T-helper 1 cell treated with Interleukin-12 subunit alpha and Interleukin-12 subunit beta and Interleukin-4 antibody, amounts not matched to agents 30 μg/mL and 1 μg/mL, for 36 hours (primary cell): ENCODE results near the gene TNNI3K.

Experiments
- H3K27ac Mint-ChIP-seq: one replicate; pipeline ENCODE4 v1.8.0; 2021; ENCODE audit warnings: mild to moderate bottlenecking, mixed read lengths
- H3K27me3 Mint-ChIP-seq: one replicate; pipeline ENCODE4 v1.8.0; 2021; ENCODE audit warnings: low read depth, mixed read lengths
- H3K36me3 Mint-ChIP-seq: one replicate; pipeline ENCODE4 v1.8.0; 2021; ENCODE audit warnings: low read depth, mixed read lengths
- H3K4me1 Mint-ChIP-seq: one replicate; pipeline ENCODE4 v1.8.0; 2021; ENCODE audit warnings: low read depth, mixed read lengths
- H3K4me3 Mint-ChIP-seq: one replicate; pipeline ENCODE4 v1.8.0; 2021; ENCODE audit warnings: mild to moderate bottlenecking, moderate library complexity, mixed read lengths
- H3K9me3 Mint-ChIP-seq: one replicate; pipeline ENCODE4 v1.8.0; 2021; ENCODE audit warnings: mixed read lengths

TNNI3K gene

GRCh38 chr1:74334147-74334546, 99.0 kb downstream of the TNNI3K start:
- Mint-ChIP-seq H3K4me1 (no peaks in the 10 kb centered on the region), H3K9me3 (peaks cover 2% of the 10 kb centered on the region), H3K36me3 (no peaks in the 10 kb centered on the region), H3K4me3 (no peak overlapping the region), H3K27ac (no peak overlapping the region), H3K27me3 (no peaks in the 10 kb centered on the region)

GRCh38 chr1:74340656-74341055, 105.5 kb downstream of the TNNI3K start:
- Mint-ChIP-seq H3K4me1 (no peaks in the 10 kb centered on the region), H3K9me3 (peaks cover 2% of the 10 kb centered on the region), H3K27ac (no peak overlapping the region), H3K36me3 (no peaks in the 10 kb centered on the region), H3K4me3 (no peak overlapping the region), H3K27me3 (no peaks in the 10 kb centered on the region)

- Mint-ChIP-seq H3K4me3 (no peak overlapping the region), H3K36me3 (no peaks in the 10 kb centered on the region), H3K9me3 (peaks cover 2% of the 10 kb centered on the region), H3K27me3 (no peaks in the 10 kb centered on the region), H3K27ac (no peak overlapping the region), H3K4me1 (no peaks in the 10 kb centered on the region)
These were observed 106.6 kb downstream of the TNNI3K start for GRCh38 chr1:74341702-74342339.

- Mint-ChIP-seq H3K9me3 (peaks cover 2% of the 10 kb centered on the region), H3K4me1 (no peaks in the 10 kb centered on the region), H3K27me3 (no peaks in the 10 kb centered on the region), H3K4me3 (no peak overlapping the region), H3K27ac (no peak overlapping the region), H3K36me3 (no peaks in the 10 kb centered on the region)
These were observed 108.0 kb downstream of the TNNI3K start for GRCh38 chr1:74343216-74343615.

- Mint-ChIP-seq H3K27ac (no peak overlapping the region), H3K9me3 (no peaks in the 10 kb centered on the region), H3K27me3 (no peaks in the 10 kb centered on the region), H3K36me3 (no peaks in the 10 kb centered on the region), H3K4me3 (no peak overlapping the region), H3K4me1 (no peaks in the 10 kb centered on the region)
These were observed 109.2 kb downstream of the TNNI3K start for GRCh38 chr1:74344387-74344786.

- no peak overlapping the region for H3K27ac Mint-ChIP-seq
- no peak overlapping the region for H3K4me3 Mint-ChIP-seq
- H3K36me3 Mint-ChIP-seq, result no peaks in the 10 kb centered on the region
- no peaks in the 10 kb centered on the region for H3K4me1 Mint-ChIP-seq
- no peaks in the 10 kb centered on the region for H3K27me3 Mint-ChIP-seq
- no peaks in the 10 kb centered on the region for H3K9me3 Mint-ChIP-seq
These were observed 121.3 kb downstream of the TNNI3K start for GRCh38 chr1:74356493-74356892.

GRCh38 chr1:74357150-74357549, 122.0 kb downstream of the TNNI3K start:
- H3K4me3 Mint-ChIP-seq, result no peak overlapping the region
- no peak overlapping the region for H3K27ac Mint-ChIP-seq
- H3K4me1 Mint-ChIP-seq, result no peaks in the 10 kb centered on the region
- no peaks in the 10 kb centered on the region for H3K9me3 Mint-ChIP-seq
- H3K27me3 Mint-ChIP-seq, result no peaks in the 10 kb centered on the region
- no peaks in the 10 kb centered on the region for H3K36me3 Mint-ChIP-seq

GRCh38 chr1:74357756-74358155, 122.6 kb downstream of the TNNI3K start:
- Mint-ChIP-seq H3K9me3 (no peaks in the 10 kb centered on the region), H3K4me3 (no peak overlapping the region), H3K27me3 (no peaks in the 10 kb centered on the region), H3K36me3 (no peaks in the 10 kb centered on the region), H3K27ac (no peak overlapping the region), H3K4me1 (no peaks in the 10 kb centered on the region)

GRCh38 chr1:74362691-74363090, 127.5 kb downstream of the TNNI3K start:
- Mint-ChIP-seq H3K27me3 (no peaks in the 10 kb centered on the region), H3K27ac (no peak overlapping the region), H3K36me3 (no peaks in the 10 kb centered on the region), H3K4me1 (no peaks in the 10 kb centered on the region), H3K9me3 (no peaks in the 10 kb centered on the region), H3K4me3 (no peak overlapping the region)

GRCh38 chr1:74363220-74363619, 128.0 kb downstream of the TNNI3K start:
- Mint-ChIP-seq H3K27ac (no peak overlapping the region), H3K9me3 (no peaks in the 10 kb centered on the region), H3K4me3 (no peak overlapping the region), H3K4me1 (no peaks in the 10 kb centered on the region), H3K27me3 (no peaks in the 10 kb centered on the region), H3K36me3 (no peaks in the 10 kb centered on the region)

GRCh38 chr1:74367175-74367813, 132.1 kb downstream of the TNNI3K start:
- no peak overlapping the region for H3K27ac Mint-ChIP-seq
- H3K9me3 Mint-ChIP-seq, result no peaks in the 10 kb centered on the region
- no peaks in the 10 kb centered on the region for H3K27me3 Mint-ChIP-seq
- no peaks in the 10 kb centered on the region for H3K4me1 Mint-ChIP-seq
- no peak overlapping the region for H3K4me3 Mint-ChIP-seq
- H3K36me3 Mint-ChIP-seq, result no peaks in the 10 kb centered on the region

GRCh38 chr1:74368335-74368734, 133.1 kb downstream of the TNNI3K start:
- no peaks in the 10 kb centered on the region for H3K9me3 Mint-ChIP-seq
- no peaks in the 10 kb centered on the region for H3K4me1 Mint-ChIP-seq
- no peaks in the 10 kb centered on the region for H3K36me3 Mint-ChIP-seq
- no peak overlapping the region for H3K4me3 Mint-ChIP-seq
- H3K27me3 Mint-ChIP-seq, result no peaks in the 10 kb centered on the region
- no peak overlapping the region for H3K27ac Mint-ChIP-seq

GRCh38 chr1:74375376-74375775, 140.2 kb downstream of the TNNI3K start:
- no peaks in the 10 kb centered on the region for H3K36me3 Mint-ChIP-seq
- H3K4me1 Mint-ChIP-seq, result no peaks in the 10 kb centered on the region
- no peak overlapping the region for H3K4me3 Mint-ChIP-seq
- H3K27me3 Mint-ChIP-seq, result no peaks in the 10 kb centered on the region
- no peak overlapping the region for H3K27ac Mint-ChIP-seq
- H3K9me3 Mint-ChIP-seq, result no peaks in the 10 kb centered on the region

GRCh38 chr1:74380252-74380651, 145.1 kb downstream of the TNNI3K start:
- Mint-ChIP-seq H3K36me3 (no peaks in the 10 kb centered on the region), H3K27me3 (no peaks in the 10 kb centered on the region), H3K9me3 (no peaks in the 10 kb centered on the region), H3K4me1 (no peaks in the 10 kb centered on the region), H3K27ac (no peak overlapping the region), H3K4me3 (no peak overlapping the region)

- no peaks in the 10 kb centered on the region for H3K9me3 Mint-ChIP-seq
- H3K27me3 Mint-ChIP-seq, result no peaks in the 10 kb centered on the region
These were observed 153.7 kb downstream of the TNNI3K start for GRCh38 chr1:74388855-74389254.

More at GRCh38 chr1:74388855-74389254, 153.7 kb downstream of the TNNI3K start:
- no peaks in the 10 kb centered on the region for H3K4me1 Mint-ChIP-seq
- no peaks in the 10 kb centered on the region for H3K36me3 Mint-ChIP-seq
- H3K4me3 Mint-ChIP-seq, result no peak overlapping the region
- no peak overlapping the region for H3K27ac Mint-ChIP-seq
